ENCODE results near the gene NPHP4. TPM values are rescaled to one million over a fixed set of nuclear protein-coding genes. Genes with fewer than 3 reads are reported as not detected.

Gene NPHP4
- polyA plus RNA-seq, 2 donors, result 2.9 to 4.4 TPM

DNA sequence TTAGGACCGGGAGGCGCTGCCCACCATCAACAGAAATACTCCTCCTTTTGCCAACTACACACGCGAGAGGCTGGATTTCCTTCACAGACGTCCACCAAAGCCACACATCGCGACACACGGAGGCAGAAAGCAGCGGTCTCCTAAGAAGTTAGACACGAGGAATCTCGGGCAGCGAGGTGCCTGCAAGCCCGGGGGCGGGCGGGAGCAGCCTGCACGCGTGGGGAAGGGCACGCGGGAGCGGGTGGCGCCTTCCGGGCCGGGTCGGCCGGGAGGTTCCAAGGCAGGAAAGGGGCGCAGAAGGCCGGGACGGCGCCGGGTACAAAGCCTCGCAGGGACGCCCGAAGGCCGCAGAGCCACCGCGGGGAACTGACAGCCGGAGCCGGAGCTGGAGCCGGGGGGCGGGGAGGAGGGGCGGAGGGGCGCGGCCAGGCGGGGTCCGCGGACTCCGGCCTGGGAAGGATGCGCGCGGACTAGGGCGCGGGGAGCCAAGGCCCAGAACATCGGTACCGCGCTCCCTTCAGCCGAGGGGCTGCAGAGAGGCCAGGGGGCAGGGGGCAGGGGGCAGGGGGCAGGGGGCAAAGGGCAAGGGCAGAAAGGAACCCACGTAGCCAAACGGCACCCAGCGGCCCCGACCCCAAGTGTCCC lies 722 bp downstream of the NPHP4 start:
- peak overlapping the region; percentile 67 to 86 for H3K4me3 ChIP-seq (ENCODE audit: low read depth in 1 of 2, low read length in 2 of 2)
- 0% methylated on average over 57 to 60 of the region's 60 CpGs for WGBS, 2 donors

GRCh38 chr1:5990913-5991312 lies 1.3 kb downstream of the NPHP4 start:
- Histone ChIP-seq H3K36me3 (ENCODE audit: control insufficient read depth in 2 of 2, insufficient read depth in 2 of 2, low read length in 1 of 2) (no peaks in the 10 kb centered on the region), H3K9me3 (ENCODE audit: control insufficient read depth in 2 of 2, insufficient read depth in 1 of 2, low read depth in 1 of 2, low read length in 1 of 2) (no peaks in the 10 kb centered on the region), H3K4me3 (ENCODE audit: low read depth in 1 of 2, low read length in 2 of 2) (peak overlapping the region; percentile 67 to 86), H3K4me1 (ENCODE audit: control insufficient read depth in 2 of 2, insufficient read depth in 2 of 2, low read length in 1 of 2) (peaks cover 0 to 6% of the 10 kb centered on the region in 2 donors), H3K27me3 (ENCODE audit: control insufficient read depth in 1 of 2, insufficient read depth in 2 of 2, low read length in 2 of 2) (no peaks in the 10 kb centered on the region), H3K27ac (ENCODE audit: low read depth in 2 of 2, low read length in 1 of 2) (no peak overlapping the region)
- 50 to 57% methylated on average over 10 of the region's 10 CpGs for WGBS, 2 donors

More for the DNA sequence above, 722 bp downstream of the NPHP4 start:
- peak overlapping the region; percentile 90 to 92 for H3K27ac ChIP-seq (ENCODE audit: low read depth in 2 of 2, low read length in 1 of 2)
- H3K27me3 ChIP-seq (ENCODE audit: control insufficient read depth in 1 of 2, insufficient read depth in 2 of 2, low read length in 2 of 2), result no peaks in the 10 kb centered on the region
- no peaks in the 10 kb centered on the region for H3K36me3 ChIP-seq (ENCODE audit: control insufficient read depth in 2 of 2, insufficient read depth in 2 of 2, low read length in 1 of 2)
- H3K4me1 ChIP-seq (ENCODE audit: control insufficient read depth in 2 of 2, insufficient read depth in 2 of 2, low read length in 1 of 2), result peaks cover 0 to 6% of the 10 kb centered on the region in 2 donors
- H3K9me3 ChIP-seq (ENCODE audit: control insufficient read depth in 2 of 2, insufficient read depth in 1 of 2, low read depth in 1 of 2, low read length in 1 of 2), result no peaks in the 10 kb centered on the region

DNA sequence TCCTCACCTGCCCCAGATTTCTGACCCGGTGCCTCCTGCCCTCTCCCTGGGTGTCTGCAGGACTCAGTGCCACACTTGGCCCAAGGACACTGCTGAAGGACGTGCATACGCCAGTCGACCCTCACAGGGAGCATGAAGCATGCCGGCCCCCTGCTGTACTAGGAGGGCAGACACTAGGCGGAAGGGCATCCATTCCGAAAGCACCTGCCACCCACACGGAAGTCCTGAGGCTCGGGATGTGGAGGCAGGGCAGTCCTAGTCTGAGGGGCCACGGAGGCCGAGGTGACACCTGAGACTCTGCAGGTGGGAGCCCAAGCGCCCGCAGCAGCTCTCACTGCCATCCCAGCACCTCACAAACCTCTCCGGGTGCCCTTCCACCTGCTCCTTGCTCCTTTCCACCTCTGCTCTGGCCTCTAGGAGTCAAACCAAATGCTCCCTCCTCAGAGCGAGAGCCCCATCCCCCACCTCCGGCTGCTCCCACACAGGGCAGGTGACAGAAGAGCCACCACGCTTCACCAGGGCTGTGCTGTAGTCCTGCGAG lies 2.4 kb downstream of the NPHP4 start:
- Histone ChIP-seq H3K4me1 (ENCODE audit: control insufficient read depth in 2 of 2, insufficient read depth in 2 of 2, low read length in 1 of 2) (peaks cover 0 to 6% of the 10 kb centered on the region in 2 donors), H3K27ac (ENCODE audit: low read depth in 2 of 2, low read length in 1 of 2) (no peak overlapping the region), H3K36me3 (ENCODE audit: control insufficient read depth in 2 of 2, insufficient read depth in 2 of 2, low read length in 1 of 2) (no peaks in the 10 kb centered on the region), H3K27me3 (ENCODE audit: control insufficient read depth in 1 of 2, insufficient read depth in 2 of 2, low read length in 2 of 2) (no peaks in the 10 kb centered on the region), H3K4me3 (ENCODE audit: low read depth in 1 of 2, low read length in 2 of 2) (no peak overlapping the region), H3K9me3 (ENCODE audit: control insufficient read depth in 2 of 2, insufficient read depth in 1 of 2, low read depth in 1 of 2, low read length in 1 of 2) (no peaks in the 10 kb centered on the region)
- WGBS, 2 donors, result 95% methylated on average over 18 of the region's 18 CpGs

GRCh38 chr1:5989286-5989605 lies 3.0 kb downstream of the NPHP4 start:
- Histone ChIP-seq H3K27ac (ENCODE audit: low read depth in 2 of 2, low read length in 1 of 2) (no peak overlapping the region), H3K4me3 (ENCODE audit: low read depth in 1 of 2, low read length in 2 of 2) (no peak overlapping the region), H3K4me1 (ENCODE audit: control insufficient read depth in 2 of 2, insufficient read depth in 2 of 2, low read length in 1 of 2) (peaks cover 0 to 6% of the 10 kb centered on the region in 2 donors), H3K36me3 (ENCODE audit: control insufficient read depth in 2 of 2, insufficient read depth in 2 of 2, low read length in 1 of 2) (no peaks in the 10 kb centered on the region), H3K9me3 (ENCODE audit: control insufficient read depth in 2 of 2, insufficient read depth in 1 of 2, low read depth in 1 of 2, low read length in 1 of 2) (no peaks in the 10 kb centered on the region), H3K27me3 (ENCODE audit: control insufficient read depth in 1 of 2, insufficient read depth in 2 of 2, low read length in 2 of 2) (no peaks in the 10 kb centered on the region)
- 96 to 97% methylated on average over 5 of the region's 5 CpGs for WGBS, 2 donors

DNA sequence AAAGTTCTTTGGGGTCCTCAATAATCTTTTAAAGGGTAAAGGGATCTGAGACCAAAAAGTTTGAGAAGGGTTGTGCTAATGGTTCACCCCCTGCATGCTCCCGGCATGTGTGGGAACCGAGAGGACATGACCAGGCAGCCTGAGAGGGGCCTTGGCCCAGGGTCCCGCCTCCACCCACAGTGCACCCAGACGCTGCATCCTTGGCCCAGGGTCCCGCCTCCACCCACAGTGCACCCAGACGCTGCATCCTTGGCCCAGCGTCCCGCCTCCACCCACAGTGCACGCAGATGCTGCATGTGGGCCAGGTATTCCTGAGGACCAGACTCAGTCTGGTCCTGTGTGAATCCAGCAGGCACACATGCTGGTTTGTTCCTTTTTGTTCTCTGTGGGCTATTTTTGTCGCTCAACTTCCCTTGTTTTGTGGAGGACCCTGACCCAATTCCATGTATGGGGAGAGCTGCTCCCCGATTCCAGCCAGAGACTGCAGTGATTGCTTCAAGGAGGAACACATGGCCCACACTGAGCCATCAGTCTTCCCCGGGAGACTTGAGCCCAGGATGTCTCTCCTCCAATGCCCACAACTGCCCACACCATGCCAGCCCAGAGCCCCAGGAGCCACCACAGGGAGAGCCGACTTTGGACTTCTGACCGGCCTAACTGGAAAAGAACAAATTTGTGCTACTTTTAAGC lies 3.5 kb downstream of the NPHP4 start:
- Histone ChIP-seq H3K4me1 (ENCODE audit: control insufficient read depth in 2 of 2, insufficient read depth in 2 of 2, low read length in 1 of 2) (peaks cover 0 to 6% of the 10 kb centered on the region in 2 donors), H3K27ac (ENCODE audit: low read depth in 2 of 2, low read length in 1 of 2) (no peak overlapping the region), H3K9me3 (ENCODE audit: control insufficient read depth in 2 of 2, insufficient read depth in 1 of 2, low read depth in 1 of 2, low read length in 1 of 2) (no peaks in the 10 kb centered on the region), H3K4me3 (ENCODE audit: low read depth in 1 of 2, low read length in 2 of 2) (no peak overlapping the region), H3K27me3 (ENCODE audit: control insufficient read depth in 1 of 2, insufficient read depth in 2 of 2, low read length in 2 of 2) (no peaks in the 10 kb centered on the region), H3K36me3 (ENCODE audit: control insufficient read depth in 2 of 2, insufficient read depth in 2 of 2, low read length in 1 of 2) (no peaks in the 10 kb centered on the region)
- WGBS, 2 donors, result 90 to 95% methylated on average over 14 of the region's 14 CpGs

GRCh38 chr1:5986018-5986417 lies 6.2 kb downstream of the NPHP4 start:
- Histone ChIP-seq H3K36me3 (ENCODE audit: control insufficient read depth in 2 of 2, insufficient read depth in 2 of 2, low read length in 1 of 2) (no peaks in the 10 kb centered on the region), H3K4me3 (ENCODE audit: low read depth in 1 of 2, low read length in 2 of 2) (no peak overlapping the region), H3K4me1 (ENCODE audit: control insufficient read depth in 2 of 2, insufficient read depth in 2 of 2, low read length in 1 of 2) (no peaks in the 10 kb centered on the region), H3K27ac (ENCODE audit: low read depth in 2 of 2, low read length in 1 of 2) (no peak overlapping the region), H3K27me3 (ENCODE audit: control insufficient read depth in 1 of 2, insufficient read depth in 2 of 2, low read length in 2 of 2) (no peaks in the 10 kb centered on the region), H3K9me3 (ENCODE audit: control insufficient read depth in 2 of 2, insufficient read depth in 1 of 2, low read depth in 1 of 2, low read length in 1 of 2) (no peaks in the 10 kb centered on the region)
- 87 to 92% methylated on average over 13 of the region's 13 CpGs for WGBS, 2 donors

- H3K36me3 ChIP-seq (ENCODE audit: control insufficient read depth in 2 of 2, insufficient read depth in 2 of 2, low read length in 1 of 2), result no peaks in the 10 kb centered on the region
- H3K27ac ChIP-seq (ENCODE audit: low read depth in 2 of 2, low read length in 1 of 2), result no peak overlapping the region
- H3K27me3 ChIP-seq (ENCODE audit: control insufficient read depth in 1 of 2, insufficient read depth in 2 of 2, low read length in 2 of 2), result no peaks in the 10 kb centered on the region
- no peaks in the 10 kb centered on the region for H3K4me1 ChIP-seq (ENCODE audit: control insufficient read depth in 2 of 2, insufficient read depth in 2 of 2, low read length in 1 of 2)
- no peaks in the 10 kb centered on the region for H3K9me3 ChIP-seq (ENCODE audit: control insufficient read depth in 2 of 2, insufficient read depth in 1 of 2, low read depth in 1 of 2, low read length in 1 of 2)
- WGBS, 2 donors, result 89 to 90% methylated on average over 11 of the region's 11 CpGs
- H3K4me3 ChIP-seq (ENCODE audit: low read depth in 1 of 2, low read length in 2 of 2), result no peak overlapping the region
These were observed 7.0 kb downstream of the NPHP4 start for GRCh38 chr1:5985250-5985649.

DNA sequence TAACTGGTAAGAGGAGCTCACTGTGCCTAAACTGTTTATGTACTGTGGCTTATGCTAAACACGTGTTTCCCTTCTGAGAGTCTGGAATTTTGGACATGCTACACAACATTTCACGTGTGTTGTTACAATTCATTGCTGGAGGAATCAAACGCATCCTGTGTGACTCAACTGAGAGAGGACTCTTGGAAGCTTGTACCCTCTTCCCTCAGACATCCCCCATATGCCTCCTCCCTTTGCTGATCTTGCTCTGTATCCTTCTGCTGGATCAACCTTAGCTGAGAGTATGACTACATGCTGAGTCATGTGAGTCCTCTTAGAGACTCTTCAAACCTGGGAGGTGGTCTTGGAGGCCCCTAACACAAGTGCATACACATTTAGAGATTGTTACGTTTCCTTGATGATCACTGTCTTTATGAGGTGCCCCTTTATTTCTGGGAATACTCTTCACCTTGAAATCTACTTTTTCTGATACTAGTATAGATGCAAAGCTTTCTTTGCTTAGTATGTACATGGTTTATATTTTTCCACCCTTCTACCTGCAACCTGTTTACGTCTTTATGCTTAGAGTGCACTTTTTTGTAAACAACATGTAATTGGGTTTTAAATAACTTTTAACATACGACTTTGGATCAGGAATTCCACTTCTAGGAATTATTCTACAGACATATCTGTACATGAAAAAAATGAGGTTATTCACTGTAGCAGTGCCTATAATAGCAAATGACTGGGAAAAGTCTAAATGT lies 8.7 kb downstream of the NPHP4 start:
- no peak overlapping the region for H3K27ac ChIP-seq (ENCODE audit: low read depth in 2 of 2, low read length in 1 of 2)
- no peaks in the 10 kb centered on the region for H3K36me3 ChIP-seq (ENCODE audit: control insufficient read depth in 2 of 2, insufficient read depth in 2 of 2, low read length in 1 of 2)
- WGBS, 2 donors, result 81 to 84% methylated on average over 6 of the region's 6 CpGs
- H3K4me1 ChIP-seq (ENCODE audit: control insufficient read depth in 2 of 2, insufficient read depth in 2 of 2, low read length in 1 of 2), result peaks cover 0 to 2% of the 10 kb centered on the region in 2 donors
- H3K9me3 ChIP-seq (ENCODE audit: control insufficient read depth in 2 of 2, insufficient read depth in 1 of 2, low read depth in 1 of 2, low read length in 1 of 2), result no peaks in the 10 kb centered on the region
- no peaks in the 10 kb centered on the region for H3K27me3 ChIP-seq (ENCODE audit: control insufficient read depth in 1 of 2, insufficient read depth in 2 of 2, low read length in 2 of 2)
- no peak overlapping the region for H3K4me3 ChIP-seq (ENCODE audit: low read depth in 1 of 2, low read length in 2 of 2)

- 45 to 56% methylated on average over 5 of the region's 5 CpGs for WGBS, 2 donors
- Histone ChIP-seq H3K27me3 (ENCODE audit: control insufficient read depth in 1 of 2, insufficient read depth in 2 of 2, low read length in 2 of 2) (no peaks in the 10 kb centered on the region), H3K9me3 (ENCODE audit: control insufficient read depth in 2 of 2, insufficient read depth in 1 of 2, low read depth in 1 of 2, low read length in 1 of 2) (no peaks in the 10 kb centered on the region), H3K4me1 (ENCODE audit: control insufficient read depth in 2 of 2, insufficient read depth in 2 of 2, low read length in 1 of 2) (peaks cover 0 to 2% of the 10 kb centered on the region in 2 donors), H3K36me3 (ENCODE audit: control insufficient read depth in 2 of 2, insufficient read depth in 2 of 2, low read length in 1 of 2) (no peaks in the 10 kb centered on the region), H3K27ac (ENCODE audit: low read depth in 2 of 2, low read length in 1 of 2) (no peak overlapping the region), H3K4me3 (ENCODE audit: low read depth in 1 of 2, low read length in 2 of 2) (no peak overlapping the region)
These were observed 9.4 kb downstream of the NPHP4 start for GRCh38 chr1:5982868-5983267.
